ENCODE results near the gene FIBIN.

FIBIN gene

DNA sequence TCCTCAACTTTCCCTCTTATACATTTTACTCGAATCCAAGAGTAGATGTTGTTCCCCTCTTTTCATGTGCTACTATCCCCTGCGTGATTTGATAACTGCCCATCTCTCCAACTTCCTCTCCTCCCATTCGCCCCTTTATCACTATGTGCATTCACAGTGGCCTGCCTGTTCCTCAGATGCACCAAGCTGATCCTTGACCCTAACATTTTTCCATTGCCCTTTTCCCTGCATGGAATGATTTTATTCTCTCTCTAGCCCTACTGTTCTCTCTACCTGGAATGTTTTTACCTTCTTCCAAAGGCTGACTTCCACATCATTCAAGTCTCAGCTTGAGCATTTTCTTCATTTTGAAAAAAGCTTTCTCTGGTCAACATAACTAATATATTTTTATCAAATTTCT lies 31.0 kb downstream of the FIBIN start:
- DNase-seq (ENCODE audit: low read depth) = no peak

DNA sequence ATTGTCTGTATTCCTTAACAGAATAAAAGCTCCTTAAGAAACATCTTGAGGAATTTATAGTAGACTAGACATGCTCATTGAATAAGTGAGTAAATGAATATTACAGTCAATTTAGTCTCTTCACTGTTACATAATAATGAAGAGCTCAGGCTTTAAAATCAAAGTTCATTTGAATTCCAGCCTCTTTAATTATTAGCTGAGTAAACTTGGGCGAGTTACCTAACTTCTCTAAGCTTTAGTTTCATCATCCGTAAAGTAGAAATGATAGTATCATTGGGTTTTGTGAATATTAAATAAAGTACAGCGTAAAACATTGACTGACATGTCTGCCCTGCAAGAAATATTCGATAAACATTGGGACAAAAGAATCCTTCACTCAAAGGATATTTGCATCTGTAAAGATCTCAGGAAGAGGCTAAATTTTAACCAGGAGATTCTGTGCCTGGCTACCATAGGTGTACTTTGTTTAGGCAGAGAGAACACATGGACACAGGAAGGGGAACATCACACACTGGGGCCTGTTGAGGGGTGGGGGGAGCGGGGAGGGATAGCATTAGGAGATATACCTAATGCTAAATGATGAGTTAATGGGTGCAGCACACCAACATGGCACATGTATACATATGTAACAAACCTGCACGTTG lies 31.5 kb downstream of the FIBIN start:
- no peak for DNase-seq (ENCODE audit: low read depth)

DNA sequence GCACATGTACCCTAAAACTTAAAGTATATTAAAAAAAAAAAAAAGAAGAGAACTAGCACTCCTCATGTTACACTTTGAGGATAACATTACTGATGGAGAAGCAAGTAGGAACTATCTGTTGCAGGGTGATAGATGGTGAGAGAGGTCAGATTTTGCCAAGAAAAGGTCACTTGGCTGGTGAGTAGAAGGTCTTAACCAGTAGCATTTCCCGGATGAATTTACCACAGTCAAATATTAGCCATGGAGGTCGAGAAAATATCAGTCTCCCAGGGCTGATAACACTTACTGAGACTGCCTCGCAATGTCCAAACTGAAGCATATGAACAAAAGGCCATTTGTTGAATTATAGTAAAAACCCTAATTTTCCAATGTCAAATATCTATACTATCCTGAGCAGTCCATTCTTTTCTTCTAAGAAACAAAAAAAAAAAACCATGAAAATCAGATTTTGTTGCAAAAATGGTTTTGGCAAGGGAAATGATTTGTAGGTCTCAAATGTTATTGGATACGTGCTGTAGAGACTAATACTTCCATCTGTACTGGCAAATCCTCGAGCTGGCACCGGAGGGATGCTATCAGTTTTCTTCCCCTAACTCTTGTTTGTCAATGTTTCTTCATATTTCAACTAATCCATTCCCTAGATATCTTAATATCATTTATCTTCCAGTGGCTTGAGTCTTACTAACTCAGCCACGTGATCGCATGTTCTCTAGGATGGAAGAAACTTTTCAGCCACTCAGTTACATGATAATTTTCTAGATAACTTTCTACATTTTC lies 32.2 kb downstream of the FIBIN start:
- DNase-seq (ENCODE audit: low read depth) = no peak

DNA sequence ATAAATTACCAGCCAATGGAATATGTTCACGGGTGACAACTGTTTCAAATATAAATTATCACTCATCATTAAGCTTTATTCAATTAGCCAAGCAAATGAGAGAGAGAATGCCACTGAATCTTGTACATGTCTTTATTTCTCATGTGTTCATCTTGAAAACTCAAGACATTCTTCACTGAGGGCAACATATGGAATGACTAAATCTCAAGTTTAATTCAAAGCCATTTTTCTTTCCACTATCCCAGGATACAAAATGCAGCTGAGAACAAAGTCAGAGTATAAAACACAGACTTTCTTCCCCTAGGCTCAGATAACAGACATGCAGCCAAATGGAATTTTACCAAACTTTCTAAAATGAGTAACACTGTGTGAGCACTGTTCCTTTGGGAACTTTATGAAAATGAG lies 34.7 kb downstream of the FIBIN start:
- no peak for DNase-seq (ENCODE audit: low read depth)

DNA sequence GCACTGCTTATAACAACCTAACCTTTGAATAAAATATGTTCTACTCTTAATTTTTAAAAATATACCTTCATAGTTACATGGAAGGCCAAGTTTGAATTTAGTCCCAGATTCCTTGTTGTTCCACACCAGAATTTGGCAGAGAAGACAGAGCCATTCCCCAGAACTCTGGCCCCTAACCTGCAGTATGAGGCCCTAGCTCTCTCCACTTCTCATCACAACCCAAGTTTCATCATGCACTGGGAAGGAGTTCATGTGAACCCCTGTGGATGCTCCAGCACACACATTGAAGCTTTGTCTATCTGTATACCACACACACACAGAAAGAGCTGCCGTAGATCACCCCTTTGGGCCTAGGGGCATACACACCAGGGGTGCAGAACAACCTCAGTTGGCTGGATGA lies 36.1 kb downstream of the FIBIN start:
- DNase-seq (ENCODE audit: low read depth) = no peak

DNA sequence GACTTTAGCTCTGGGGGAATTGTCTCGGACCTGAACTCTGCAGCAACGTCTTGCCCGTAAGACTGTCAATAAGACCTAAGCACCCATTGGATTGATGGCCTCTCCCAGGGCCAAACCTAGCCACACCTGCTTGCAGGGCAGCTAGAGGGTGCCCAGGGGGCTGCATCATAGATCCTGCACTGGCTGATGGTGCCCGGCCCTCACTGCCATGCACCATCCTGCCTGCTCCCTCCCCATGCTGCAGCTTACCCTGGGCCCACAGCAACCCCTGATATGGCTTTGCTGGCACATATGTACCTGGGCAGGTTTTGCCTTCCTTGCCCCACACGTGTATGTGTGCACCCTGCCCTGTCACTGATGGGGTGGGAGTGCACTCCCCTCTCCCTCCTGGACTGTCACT lies 37.8 kb downstream of the FIBIN start:
- no peak for DNase-seq (ENCODE audit: low read depth)

DNA sequence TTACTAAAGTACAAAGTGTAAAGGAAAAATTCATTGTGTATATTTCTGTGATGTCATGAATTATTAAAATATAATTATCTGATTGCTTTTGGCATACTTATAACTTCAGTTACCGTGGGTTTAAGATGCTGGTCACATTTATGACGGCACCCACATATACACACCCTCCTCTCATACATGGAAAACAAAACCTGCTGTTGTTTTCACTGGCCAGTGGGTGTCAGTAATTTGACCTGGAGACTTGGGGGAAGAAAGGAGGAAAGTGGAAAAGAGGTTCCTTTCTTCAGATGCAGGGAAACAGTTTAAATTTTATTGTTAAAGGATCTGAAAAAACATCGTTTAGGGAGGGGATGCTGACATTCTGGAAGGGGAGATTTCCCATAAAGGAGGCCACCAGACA lies 46.0 kb downstream of the FIBIN start:
- no peak for DNase-seq (ENCODE audit: low read depth)

DNA sequence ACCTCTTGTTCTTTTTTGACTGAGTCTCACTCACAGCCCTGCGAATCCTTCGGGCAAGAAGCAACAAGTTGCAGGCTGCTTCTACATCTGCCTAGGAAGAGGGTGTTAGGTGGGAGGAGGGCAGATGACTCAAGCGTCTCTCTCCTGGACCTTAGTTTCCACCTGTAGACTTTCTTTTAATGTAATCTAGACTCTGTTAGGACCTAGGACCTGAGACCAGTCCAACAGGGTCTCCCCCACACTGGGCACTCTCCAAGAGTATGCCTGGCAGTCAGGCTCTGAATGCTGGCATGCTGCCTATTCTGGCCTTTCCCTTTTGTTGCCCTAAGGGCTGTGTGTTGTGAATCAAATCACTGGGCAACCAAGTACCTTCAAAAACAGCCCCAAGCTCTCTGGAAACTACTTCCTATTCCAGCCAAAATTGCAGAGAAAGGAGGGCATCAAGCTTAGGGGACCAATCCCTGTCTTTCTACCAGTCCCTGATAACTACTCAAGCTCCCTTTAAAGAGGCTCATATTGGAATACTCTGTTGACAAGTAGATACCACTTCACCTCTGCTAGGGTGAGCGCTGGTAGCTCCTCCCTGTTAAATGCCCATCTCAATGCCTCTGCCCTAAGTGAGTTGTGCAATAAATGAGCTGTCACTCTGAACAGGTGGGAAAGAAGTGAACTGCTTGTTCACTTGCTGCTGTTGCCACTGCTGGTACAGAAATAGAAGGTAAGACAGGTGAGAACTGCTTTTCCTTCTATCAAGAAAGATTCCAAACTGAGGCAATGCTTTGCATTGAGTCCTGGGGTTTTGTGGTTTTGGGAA lies 46.6 kb downstream of the FIBIN start, which contains the start of gene BBOX1:
Gene BBOX1 (plus strand): TSS at position 514 of the 814 bp plus-strand sequence. CDS start 14,616 bp downstream, outside the sequence.
- DNase-seq (ENCODE audit: low read depth) = no peak

DNA sequence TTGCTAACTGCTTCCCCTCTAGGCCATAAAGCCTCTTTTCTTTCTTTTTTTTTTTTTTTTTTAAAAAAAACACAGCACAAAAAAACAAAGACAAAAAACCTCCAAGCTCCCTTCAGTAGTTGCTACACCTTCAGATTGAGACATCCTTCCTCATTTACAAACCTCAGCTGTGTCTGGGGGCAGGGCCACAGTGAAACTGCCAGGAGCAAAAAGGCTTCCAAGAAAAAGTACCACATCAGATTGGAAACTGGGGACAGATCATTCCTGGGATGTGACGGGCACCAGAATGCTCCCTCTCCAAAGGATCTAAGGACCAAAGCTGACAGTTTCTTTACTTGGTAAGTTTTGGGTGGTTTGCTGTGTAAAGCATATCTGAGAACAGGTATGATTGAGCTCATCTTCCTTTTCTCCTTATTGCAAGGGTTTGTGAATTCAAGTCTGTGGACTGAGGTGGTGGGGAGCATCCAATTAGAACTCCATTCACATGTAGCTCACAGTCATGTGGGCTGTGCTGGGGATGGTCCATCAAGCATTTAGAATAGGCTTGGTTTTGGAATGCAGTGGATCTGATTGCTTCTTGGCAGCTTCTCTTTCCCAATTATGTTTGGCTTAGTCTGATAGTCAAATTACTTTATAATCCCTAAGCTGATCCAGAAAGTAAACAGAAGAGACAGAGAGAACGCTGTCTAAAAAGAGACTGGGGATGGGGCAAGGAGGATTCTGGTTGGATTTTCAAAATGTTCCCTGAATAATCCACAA lies 47.4 kb downstream of the FIBIN start:
- no peak for DNase-seq (ENCODE audit: low read depth)

Measured in activated gamma-delta T cell treated with anti-CD3 and anti-CD28 coated beads, Interleukin-2, amount 50 U/mL, for 16 hours (primary cell).